K562 (cell line): Measurements from ENCODE around the gene NAXD. TPM values are rescaled to one million over a fixed set of nuclear protein-coding genes. Genes with fewer than 3 reads are reported as not detected.

ENCODE experiments used
- CHCHD3 ChIP-seq: fragments of 250-450 bp; sonication (Bioruptor Pico); IDR thresholded peaks from 2 replicates; pipeline ENCODE4 v2.1.2; 2022; ENCODE audit warnings: mild to moderate bottlenecking
- E4F1 ChIP-seq: fragments of 250-450 bp; sonication (Bioruptor Pico); IDR thresholded peaks from 2 replicates; pipeline ENCODE4 v1.5.0; 2021; ENCODE audit warnings: mild to moderate bottlenecking, borderline replicate concordance
- FOXK2 ChIP-seq, 2 experiments: fragments of 450-650 bp; IDR thresholded peaks in 1 of 2; conservative IDR thresholded peaks in 1 of 2; 2 replicates each; pipeline ENCODE4 v1.6.1; 2016; ENCODE audit warnings: low read depth in 2 of 2, mild to moderate bottlenecking in 1 of 2
- HCFC1 ChIP-seq: IDR thresholded peaks from 2 replicates; pipeline ENCODE4 v1.6.1; 2012; ENCODE audit warnings: low read depth, low read length, improper control_type of control experiment
- MAFF ChIP-seq: IDR thresholded peaks from 2 replicates; pipeline ENCODE4 v1.6.1; 2012; ENCODE audit warnings: low read length, improper control_type of control experiment
- MEF2A ChIP-seq: IDR thresholded peaks from 2 replicates; pipeline ENCODE4 v1.6.1; 2011; ENCODE audit warnings: low read depth, mild to moderate bottlenecking, low read length, moderate library complexity; ENCODE audit not compliant: control insufficient read depth
- SIN3B ChIP-seq: fragments of 450-650 bp; IDR thresholded peaks from 2 replicates; pipeline ENCODE4 v1.6.1; 2017; ENCODE audit warnings: low read depth, mild to moderate bottlenecking, moderate library complexity
- SRSF9 ChIP-seq: fragments of 200-400 bp; formaldehyde crosslinking; IDR thresholded peaks from 2 replicates; pipeline ENCODE4 v1.6.1; 2017; ENCODE audit warnings: low read depth, low read length, borderline replicate concordance
- ZBTB40 ChIP-seq, 2 experiments: fragments of 450-650 bp in 1 of 2; sonication (generic) in 1 of 2; formaldehyde crosslinking in 1 of 2; IDR thresholded peaks; 2 replicates each; pipeline versions ENCODE4 v1.7.1 to v1.9.0; 2016 to 2022; ENCODE audit warnings: inconsistent platforms in 1 of 2, mild to moderate bottlenecking in 1 of 2, missing genetic modification reagents in 1 of 2
- ZNF280A ChIP-seq: fragments of 450-650 bp; IDR thresholded peaks from 2 replicates; pipeline ENCODE4 v1.6.1; 2018; ENCODE audit warnings: mild to moderate bottlenecking, low read depth; ENCODE audit not compliant: partially characterized antibody
- polyA plus RNA-seq, 8 experiments: library from polyadenylated mRNA; depleted of rRNA in 4 of 8; stranded (reverse) in 5 of 8; unstranded in 3 of 8; fragments of >200 nt; fragmentation: Nextera tagmentation in 2 of 8; fragmentation: Illumina TruSeq in 1 of 8; extraction: Ambion mirVana in 2 of 8; extraction: Trizol in 1 of 8; gene quantifications; 2 replicates each; pipeline versions ENCODE4 v1.2.1 to v1.2.3, GENCODE V29; 2011 to 2014; ENCODE audit warnings: inconsistent platforms in 1 of 8, missing spikeins in 1 of 8
- total RNA-seq, 7 experiments: library from RNA; depleted of rRNA in 6 of 7; stranded (reverse); fragments of >200 nt in 6 of 7; fragmentation: Illumina TruSeq in 2 of 7; extraction: Trizol in 2 of 7; gene quantifications; 2 replicates each; pipeline versions ENCODE4 v1.2.1 to v1.2.3, GENCODE V29; 2011 to 2021; ENCODE audit warnings: low replicate concordance in 1 of 7
- TF ChIP-seq, protein P1 (sequence below): fragments of 250-450 bp; sonication (Bioruptor Pico); IDR thresholded peaks from 2 replicates; pipeline ENCODE4 v1.8.0; 2022; ENCODE audit warnings: inconsistent platforms, mild to moderate bottlenecking, moderate library complexity, borderline replicate concordance

Gene NAXD
- total and polyA plus RNA-seq, 9 of the 15 experiments (the other 6 are each of a cell fraction or from before 2014, with no cell fraction given) = 0.59 to 20.6 (median 13.0) TPM

GRCh38 chr13:110615322-110616102 lies at the start of gene NAXD (continued):
- TF ChIP-seq ZBTB40 (IDR thresholded peaks at IDR 0.05) = peak; percentile 91
- TF ChIP-seq ZBTB40 (CRISPR knock-in tag; IDR thresholded peaks at IDR 0.05) = no peak
- no peak for TF ChIP-seq MEF2A
- TF ChIP-seq, protein P1, sequence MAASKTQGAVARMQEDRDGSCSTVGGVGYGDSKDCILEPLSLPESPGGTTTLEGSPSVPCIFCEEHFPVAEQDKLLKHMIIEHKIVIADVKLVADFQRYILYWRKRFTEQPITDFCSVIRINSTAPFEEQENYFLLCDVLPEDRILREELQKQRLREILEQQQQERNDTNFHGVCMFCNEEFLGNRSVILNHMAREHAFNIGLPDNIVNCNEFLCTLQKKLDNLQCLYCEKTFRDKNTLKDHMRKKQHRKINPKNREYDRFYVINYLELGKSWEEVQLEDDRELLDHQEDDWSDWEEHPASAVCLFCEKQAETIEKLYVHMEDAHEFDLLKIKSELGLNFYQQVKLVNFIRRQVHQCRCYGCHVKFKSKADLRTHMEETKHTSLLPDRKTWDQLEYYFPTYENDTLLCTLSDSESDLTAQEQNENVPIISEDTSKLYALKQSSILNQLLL = no peak
- TF ChIP-seq FOXK2 (conservative IDR thresholded peaks at IDR 0.05 in 1 of 2, IDR thresholded peaks at IDR 0.05 in 1 of 2; ENCODE audit: low read depth in 2 of 2) = 0 out of 4 replicates have a peak, but pooled peaks of 1 of the 2 experiments have one; percentile 34
- no peak for TF ChIP-seq E4F1 (CRISPR knock-in tag)
- TF ChIP-seq MAFF = no peak
- no peak for TF ChIP-seq ZNF280A
- no peak for TF ChIP-seq CHCHD3 (CRISPR knock-in tag)
- no peak for TF ChIP-seq SRSF9
- peak; percentile 62; the same call in 1 of the 2 replicates for TF ChIP-seq SIN3B
- peak; percentile 66 for TF ChIP-seq HCFC1
